ENCODE results near the gene SLC38A10. TPM values are rescaled to one million over a fixed set of nuclear protein-coding genes. Genes with fewer than 3 reads are reported as not detected.

Gene SLC38A10
- total RNA-seq, 4 donors from 2014 or later = 126 to 206 (median 169) TPM

DNA sequence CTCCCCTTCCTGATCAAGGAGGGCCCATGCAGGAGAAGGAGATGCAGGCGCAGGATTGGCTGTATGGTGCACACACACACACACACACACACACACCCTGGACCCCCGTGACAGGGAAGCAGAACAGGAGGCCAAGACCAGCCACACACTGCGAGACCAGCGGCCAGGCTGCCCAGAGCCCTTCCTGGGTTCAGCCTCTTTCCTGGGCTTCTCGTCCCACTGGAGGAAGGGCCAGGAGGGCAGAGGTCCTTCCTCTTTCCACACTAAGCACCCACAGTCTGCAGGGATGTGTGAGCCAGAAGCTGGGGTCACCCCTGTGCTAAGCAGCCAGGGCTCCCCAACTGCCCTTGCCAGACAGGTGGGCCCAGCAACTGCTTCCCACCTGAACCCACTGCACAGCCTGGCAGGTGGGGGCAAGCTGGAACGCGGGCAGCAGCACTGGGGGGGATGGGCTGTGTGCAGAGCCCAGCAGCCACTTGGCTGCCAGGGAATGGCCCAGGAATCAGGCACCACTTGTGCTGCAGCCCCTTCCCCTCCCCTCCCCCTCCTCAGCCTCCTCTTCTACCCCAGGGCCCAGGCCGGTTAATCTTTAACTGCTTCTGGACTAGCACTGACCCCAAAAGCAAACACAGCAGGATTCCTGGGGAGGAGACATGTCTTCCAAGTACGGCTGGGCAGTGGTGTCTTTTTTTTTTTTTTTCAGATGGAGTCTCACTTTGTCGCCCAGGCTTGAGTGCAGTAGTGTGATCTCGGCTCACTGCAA is 44.6 kb upstream of the SLC38A10 start:
- no peaks in the 10 kb centered on the region for H3K27me3 ChIP-seq
- no peaks in the 10 kb centered on the region for H3K36me3 ChIP-seq
- peaks cover 5 to 73% (median 11%) of the 10 kb centered on the region in 4 donors for H3K4me1 ChIP-seq
- no peaks in the 10 kb centered on the region for H3K9me3 ChIP-seq
- DNase-seq = peak in 1 of 3 donors; percentile 72
- TF ChIP-seq POLR2A (IDR thresholded peaks at IDR 0.05) = peak in 1 of 2 donors; percentile 24
- TF ChIP-seq, protein P1, sequence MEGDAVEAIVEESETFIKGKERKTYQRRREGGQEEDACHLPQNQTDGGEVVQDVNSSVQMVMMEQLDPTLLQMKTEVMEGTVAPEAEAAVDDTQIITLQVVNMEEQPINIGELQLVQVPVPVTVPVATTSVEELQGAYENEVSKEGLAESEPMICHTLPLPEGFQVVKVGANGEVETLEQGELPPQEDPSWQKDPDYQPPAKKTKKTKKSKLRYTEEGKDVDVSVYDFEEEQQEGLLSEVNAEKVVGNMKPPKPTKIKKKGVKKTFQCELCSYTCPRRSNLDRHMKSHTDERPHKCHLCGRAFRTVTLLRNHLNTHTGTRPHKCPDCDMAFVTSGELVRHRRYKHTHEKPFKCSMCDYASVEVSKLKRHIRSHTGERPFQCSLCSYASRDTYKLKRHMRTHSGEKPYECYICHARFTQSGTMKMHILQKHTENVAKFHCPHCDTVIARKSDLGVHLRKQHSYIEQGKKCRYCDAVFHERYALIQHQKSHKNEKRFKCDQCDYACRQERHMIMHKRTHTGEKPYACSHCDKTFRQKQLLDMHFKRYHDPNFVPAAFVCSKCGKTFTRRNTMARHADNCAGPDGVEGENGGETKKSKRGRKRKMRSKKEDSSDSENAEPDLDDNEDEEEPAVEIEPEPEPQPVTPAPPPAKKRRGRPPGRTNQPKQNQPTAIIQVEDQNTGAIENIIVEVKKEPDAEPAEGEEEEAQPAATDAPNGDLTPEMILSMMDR (IDR thresholded peaks at IDR 0.05) = no peak
- peak overlapping the region in 2 of 4 donors; percentile 14 to 85 for H3K4me3 ChIP-seq
- peak overlapping the region; percentile 10 to 100 (median 94) for H3K27ac ChIP-seq

DNA sequence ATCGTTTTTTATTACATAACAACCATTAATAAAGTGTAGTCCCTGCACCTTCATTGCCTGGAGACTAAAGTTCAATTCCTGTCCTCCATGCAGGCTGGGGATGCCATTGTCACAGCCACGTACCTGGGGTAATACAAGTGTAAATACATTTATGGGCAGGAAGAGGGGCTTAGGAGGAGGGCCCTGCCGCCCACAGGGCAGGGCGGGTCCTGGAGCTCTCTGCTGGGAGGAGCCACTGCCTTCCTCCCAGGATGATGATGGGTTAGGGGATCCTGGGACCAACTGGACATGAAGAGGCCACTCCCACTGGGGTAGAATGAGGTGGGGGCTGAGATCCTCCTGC is 44.1 kb upstream of the SLC38A10 start:
- peak overlapping the region; percentile 10 to 100 (median 94) for H3K27ac ChIP-seq
- H3K4me1 ChIP-seq = peaks cover 5 to 73% (median 10%) of the 10 kb centered on the region in 4 donors
- H3K4me3 ChIP-seq = no peak overlapping the region
- H3K27me3 ChIP-seq = no peaks in the 10 kb centered on the region
- no peaks in the 10 kb centered on the region for H3K36me3 ChIP-seq
- no peak for TF ChIP-seq POLR2A (IDR thresholded peaks at IDR 0.05)
- TF ChIP-seq, protein P1 (IDR thresholded peaks at IDR 0.05) = no peak
- no peaks in the 10 kb centered on the region for H3K9me3 ChIP-seq
- peak in 2 of 3 donors; percentile 66 to 72 for DNase-seq

DNA sequence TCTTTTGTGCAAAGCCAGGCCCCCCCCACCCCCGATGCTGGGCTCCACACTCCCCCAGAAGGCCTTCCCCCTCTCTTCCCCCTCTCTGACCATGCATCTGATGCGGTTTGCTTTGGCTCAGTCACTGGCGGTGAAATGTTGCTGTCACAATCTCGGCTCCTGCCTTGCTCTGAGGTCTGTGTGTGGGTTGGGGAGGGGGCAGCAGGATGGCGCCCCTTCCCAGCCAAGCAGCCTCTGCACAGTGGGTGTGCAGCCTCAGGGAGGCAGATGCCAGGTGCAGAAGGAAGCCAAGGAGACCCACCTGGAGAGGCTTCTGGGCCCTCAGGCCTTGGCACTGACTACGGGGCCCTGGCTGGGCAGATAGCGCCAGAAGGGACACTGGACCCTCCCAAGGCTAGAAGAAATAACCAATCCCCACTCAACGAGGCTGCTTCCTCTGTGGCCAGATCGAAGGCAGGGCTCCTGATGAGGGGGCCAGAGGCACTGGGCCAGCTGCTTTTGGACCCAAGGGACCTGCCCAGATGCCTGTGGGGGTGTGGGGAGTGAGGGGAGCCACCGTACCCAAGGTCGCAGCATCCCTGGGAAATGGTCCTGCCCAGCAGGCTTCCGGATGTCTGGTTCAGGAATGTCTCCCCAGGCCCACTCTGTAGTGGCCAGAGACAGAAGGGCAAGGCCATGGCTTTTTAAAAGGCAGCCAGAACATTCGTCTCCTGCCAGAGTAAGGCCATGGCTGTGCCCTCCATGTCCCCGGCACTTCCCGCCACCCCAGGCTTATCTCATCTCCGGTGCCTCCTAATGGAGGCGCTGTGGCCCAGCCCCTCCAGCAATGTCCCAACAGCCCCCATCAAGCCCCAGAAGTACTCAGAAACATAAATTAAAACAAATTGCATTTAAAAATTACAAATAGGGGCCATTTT is 43.4 kb upstream of the SLC38A10 start:
- Histone ChIP-seq H3K36me3 (no peaks in the 10 kb centered on the region), H3K4me1 (peaks cover 3 to 73% (median 8%) of the 10 kb centered on the region in 4 donors), H3K27ac (peak overlapping the region in 3 of 4 donors; percentile 90 to 100 (median 99)), H3K27me3 (no peaks in the 10 kb centered on the region), H3K9me3 (no peaks in the 10 kb centered on the region), H3K4me3 (no peak overlapping the region)
- TF ChIP-seq, protein P1 (IDR thresholded peaks at IDR 0.05) = no peak
- no peak for TF ChIP-seq POLR2A (IDR thresholded peaks at IDR 0.05)
- DNase-seq = peak in 1 of 3 donors; percentile 50

DNA sequence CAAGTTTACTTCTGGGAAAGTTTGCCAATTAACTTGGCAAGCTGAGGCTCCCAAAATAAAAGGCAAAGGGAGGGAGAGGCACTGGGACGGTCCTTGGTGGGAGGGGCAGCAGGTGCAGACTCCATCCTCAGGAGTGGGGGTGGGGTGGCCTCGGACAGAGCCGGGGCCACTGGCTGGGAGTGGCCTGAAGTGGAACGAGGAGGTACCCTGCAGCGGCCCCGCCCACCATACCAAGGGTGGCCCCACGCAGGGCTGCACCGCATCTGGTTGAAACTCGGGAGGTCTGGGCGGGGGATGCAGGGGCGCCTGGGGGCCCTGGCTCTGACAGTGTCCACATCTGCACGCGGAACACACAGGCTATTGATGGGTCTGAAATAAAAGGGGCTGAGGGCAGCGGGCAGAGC is 42.4 kb upstream of the SLC38A10 start:
- Histone ChIP-seq H3K4me1 (peaks cover 3 to 70% (median 8%) of the 10 kb centered on the region in 4 donors), H3K9me3 (no peaks in the 10 kb centered on the region), H3K4me3 (no peak overlapping the region), H3K27ac (peak overlapping the region in 1 of 4 donors; percentile 5), H3K27me3 (no peaks in the 10 kb centered on the region), H3K36me3 (no peaks in the 10 kb centered on the region)
- peak in 2 of 3 donors; percentile 73 to 76 for DNase-seq
- TF ChIP-seq, protein P1 (IDR thresholded peaks at IDR 0.05) = no peak
- TF ChIP-seq POLR2A (IDR thresholded peaks at IDR 0.05) = no peak

DNA sequence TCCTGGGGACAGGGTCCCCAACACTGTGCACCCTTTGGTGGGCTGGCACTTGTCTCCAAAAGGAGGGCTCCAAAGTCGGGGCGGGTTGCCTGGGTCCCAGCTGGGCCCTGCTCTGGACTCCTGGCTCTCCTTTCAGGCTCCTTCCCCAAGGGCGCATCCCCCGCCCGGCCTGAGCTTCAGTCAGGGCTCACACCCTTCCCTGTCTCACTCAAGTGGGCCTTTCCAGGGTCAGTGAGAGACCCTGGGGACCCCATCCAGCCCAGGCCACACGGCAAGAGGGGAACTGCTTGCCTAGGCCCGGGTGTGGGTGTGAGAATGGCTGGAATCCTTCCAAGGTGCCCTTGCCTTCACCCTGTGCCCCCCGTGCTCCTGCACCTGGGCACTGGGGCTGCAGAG is 41.8 kb upstream of the SLC38A10 start:
- DNase-seq = peak in 1 of 3 donors; percentile 51
- Histone ChIP-seq H3K4me1 (peaks cover 3 to 69% (median 8%) of the 10 kb centered on the region in 4 donors), H3K4me3 (no peak overlapping the region), H3K27me3 (no peaks in the 10 kb centered on the region), H3K27ac (peak overlapping the region in 1 of 4 donors; percentile 50), H3K36me3 (no peaks in the 10 kb centered on the region), H3K9me3 (no peaks in the 10 kb centered on the region)
- no peak for TF ChIP-seq POLR2A (IDR thresholded peaks at IDR 0.05)
- TF ChIP-seq, protein P1 (IDR thresholded peaks at IDR 0.05) = no peak
